ENCODE measurements around the gene HDAC7. TPM values are rescaled to one million over a fixed set of nuclear protein-coding genes. Genes with fewer than 3 reads are reported as not detected.
A peak's percentile ranks its signal among the peaks of the same experiment; 100 is the strongest.

The HDAC7 gene
- total RNA-seq, 1 donor from 2014 or later = 92.2 TPM

GRCh38 chr12:47763481-47764346 is 56.0 kb downstream of the HDAC7 start:
- H3K27ac Mint-ChIP-seq (ENCODE audit: unreplicated experiment) = no peak overlapping the region
- H3K9me3 Mint-ChIP-seq (ENCODE audit: unreplicated experiment) = peaks cover 5% of the 10 kb centered on the region
- peak overlapping the region; percentile 62 for H3K4me3 Mint-ChIP-seq (ENCODE audit: unreplicated experiment)
- DNase-seq (ENCODE audit: low read depth) = no peak
- H3K4me1 ChIP-seq (ENCODE audit: insufficient read depth, low read length) = peaks cover 18% of the 10 kb centered on the region
- H3K27me3 ChIP-seq (ENCODE audit: insufficient read depth, low read length) = no peaks in the 10 kb centered on the region
- H3K27me3 Mint-ChIP-seq (ENCODE audit: low read depth, unreplicated experiment) = peaks cover 20% of the 10 kb centered on the region
- TF ChIP-seq EZH2 (IDR thresholded peaks at IDR 0.05; ENCODE audit: insufficient read depth, low read length) = no peak
- no peak for TF ChIP-seq CTCF (IDR thresholded peaks at IDR 0.05; ENCODE audit: insufficient read depth, low read depth, low read length)
- H3K36me3 ChIP-seq (ENCODE audit: insufficient read depth, low read length) = no peaks in the 10 kb centered on the region
- peaks cover 10% of the 10 kb centered on the region for H3K36me3 Mint-ChIP-seq (ENCODE audit: low read depth, unreplicated experiment)
- H2AFZ ChIP-seq (ENCODE audit: low read depth, low read length) = no peak overlapping the region
- H3K4me3 ChIP-seq (ENCODE audit: insufficient read depth, low read depth, low read length) = no peak overlapping the region
- H3K27ac ChIP-seq (ENCODE audit: low read depth, low read length) = no peak overlapping the region
- H3K4me1 Mint-ChIP-seq (ENCODE audit: low read depth, unreplicated experiment) = peaks cover 9% of the 10 kb centered on the region
- H3K79me2 ChIP-seq (ENCODE audit: insufficient read depth, low read length) = no peaks in the 10 kb centered on the region
- FAIRE-seq = no peak
- H3K4me2 ChIP-seq (ENCODE audit: low read length) = no peak overlapping the region
- no peak overlapping the region for H3K9ac ChIP-seq (ENCODE audit: low read length)
- H3K9me3 ChIP-seq (ENCODE audit: insufficient read depth, low read depth, low read length) = no peaks in the 10 kb centered on the region
- H4K20me1 ChIP-seq (ENCODE audit: insufficient read depth, low read length) = no peaks in the 10 kb centered on the region

GRCh38 chr12:47762850-47763465 is 56.7 kb downstream of the HDAC7 start:
- H3K27me3 ChIP-seq (ENCODE audit: insufficient read depth, low read length) = no peaks in the 10 kb centered on the region
- no peak overlapping the region for H2AFZ ChIP-seq (ENCODE audit: low read depth, low read length)
- H3K4me2 ChIP-seq (ENCODE audit: low read length) = no peak overlapping the region
- Mint-ChIP-seq H3K4me1 (ENCODE audit: low read depth, unreplicated experiment) (peaks cover 15% of the 10 kb centered on the region), H3K27me3 (ENCODE audit: low read depth, unreplicated experiment) (peaks cover 20% of the 10 kb centered on the region), H3K4me3 (ENCODE audit: unreplicated experiment) (no peak overlapping the region), H3K27ac (ENCODE audit: unreplicated experiment) (no peak overlapping the region), H3K9me3 (ENCODE audit: unreplicated experiment) (peaks cover 5% of the 10 kb centered on the region), H3K36me3 (ENCODE audit: low read depth, unreplicated experiment) (peaks cover 10% of the 10 kb centered on the region)
- no peak overlapping the region for H3K9ac ChIP-seq (ENCODE audit: low read length)
- no peaks in the 10 kb centered on the region for H3K36me3 ChIP-seq (ENCODE audit: insufficient read depth, low read length)
- no peaks in the 10 kb centered on the region for H3K79me2 ChIP-seq (ENCODE audit: insufficient read depth, low read length)
- no peak for DNase-seq (ENCODE audit: low read depth)
- no peaks in the 10 kb centered on the region for H3K9me3 ChIP-seq (ENCODE audit: insufficient read depth, low read depth, low read length)
- H4K20me1 ChIP-seq (ENCODE audit: insufficient read depth, low read length) = no peaks in the 10 kb centered on the region
- FAIRE-seq = no peak
- TF ChIP-seq EZH2 (IDR thresholded peaks at IDR 0.05; ENCODE audit: insufficient read depth, low read length) (no peak), CTCF (IDR thresholded peaks at IDR 0.05; ENCODE audit: insufficient read depth, low read depth, low read length) (no peak)
- H3K27ac ChIP-seq (ENCODE audit: low read depth, low read length) = no peak overlapping the region
- no peak overlapping the region for H3K4me3 ChIP-seq (ENCODE audit: insufficient read depth, low read depth, low read length)
- H3K4me1 ChIP-seq (ENCODE audit: insufficient read depth, low read length) = peaks cover 18% of the 10 kb centered on the region

All from astrocyte (in vitro differentiated cells and primary cell).